ENCODE data around the gene CELSR1.

DNA sequence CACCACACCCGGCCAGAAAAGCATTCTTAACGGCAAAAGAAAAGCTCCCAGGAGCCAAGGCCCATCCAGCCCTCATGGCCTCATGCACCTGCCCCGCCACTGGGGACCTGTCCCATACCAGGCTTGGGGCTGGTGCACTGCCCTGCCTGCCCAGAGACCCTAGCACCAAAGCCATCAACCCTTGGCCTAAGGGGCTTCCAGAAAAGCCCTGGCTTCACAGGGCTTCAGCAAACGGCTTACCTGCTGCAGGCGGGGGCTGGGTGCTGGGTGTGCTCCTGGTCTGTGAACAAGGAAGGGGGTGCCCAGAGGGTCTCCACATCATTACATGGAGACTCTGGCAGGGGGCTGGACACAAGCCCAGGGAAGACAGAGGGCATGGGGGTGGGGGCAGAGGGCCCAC is 89.5 kb downstream of the CELSR1 start:
- TF ChIP-seq, protein P1, sequence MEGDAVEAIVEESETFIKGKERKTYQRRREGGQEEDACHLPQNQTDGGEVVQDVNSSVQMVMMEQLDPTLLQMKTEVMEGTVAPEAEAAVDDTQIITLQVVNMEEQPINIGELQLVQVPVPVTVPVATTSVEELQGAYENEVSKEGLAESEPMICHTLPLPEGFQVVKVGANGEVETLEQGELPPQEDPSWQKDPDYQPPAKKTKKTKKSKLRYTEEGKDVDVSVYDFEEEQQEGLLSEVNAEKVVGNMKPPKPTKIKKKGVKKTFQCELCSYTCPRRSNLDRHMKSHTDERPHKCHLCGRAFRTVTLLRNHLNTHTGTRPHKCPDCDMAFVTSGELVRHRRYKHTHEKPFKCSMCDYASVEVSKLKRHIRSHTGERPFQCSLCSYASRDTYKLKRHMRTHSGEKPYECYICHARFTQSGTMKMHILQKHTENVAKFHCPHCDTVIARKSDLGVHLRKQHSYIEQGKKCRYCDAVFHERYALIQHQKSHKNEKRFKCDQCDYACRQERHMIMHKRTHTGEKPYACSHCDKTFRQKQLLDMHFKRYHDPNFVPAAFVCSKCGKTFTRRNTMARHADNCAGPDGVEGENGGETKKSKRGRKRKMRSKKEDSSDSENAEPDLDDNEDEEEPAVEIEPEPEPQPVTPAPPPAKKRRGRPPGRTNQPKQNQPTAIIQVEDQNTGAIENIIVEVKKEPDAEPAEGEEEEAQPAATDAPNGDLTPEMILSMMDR (IDR thresholded peaks at IDR 0.05): no peak
- no peak for TF ChIP-seq POLR2A (IDR thresholded peaks at IDR 0.05)
